ENCODE data around the gene RBM33.

Gene RBM33

DNA sequence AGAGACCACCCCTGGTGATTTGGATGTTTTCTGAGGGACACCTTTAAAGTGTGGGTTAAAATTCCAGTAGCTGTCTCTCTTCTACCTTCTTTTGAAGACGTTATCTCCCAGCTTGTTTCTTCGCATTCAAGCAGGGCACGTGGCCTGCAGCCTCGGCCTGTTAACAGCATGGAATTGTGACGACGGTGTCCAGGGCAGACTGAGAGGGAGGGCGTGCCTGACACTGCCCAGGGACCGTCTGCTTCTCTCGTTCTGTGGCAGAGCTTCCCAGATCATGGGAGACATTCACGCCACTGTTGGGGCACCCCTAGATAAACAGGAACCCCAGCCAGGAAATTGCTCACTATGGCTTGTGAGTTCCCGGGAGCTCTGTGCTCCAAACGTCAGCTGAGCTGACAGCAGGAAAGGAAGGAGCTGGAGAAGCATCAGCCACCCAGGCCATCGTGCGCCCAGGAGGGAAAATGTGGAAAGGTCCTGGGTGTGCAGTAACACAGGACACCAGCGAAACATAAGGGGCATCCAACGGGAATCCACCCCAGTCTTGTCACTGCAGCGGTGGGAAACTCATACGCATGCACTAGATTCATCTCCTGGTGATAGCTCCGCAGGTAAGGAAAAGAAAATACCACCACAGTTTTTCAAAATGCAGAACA is 41.1 kb upstream of the RBM33 start:
- DNase-seq (ENCODE audit: low read depth), result no peak
- TF ChIP-seq, protein P1, sequence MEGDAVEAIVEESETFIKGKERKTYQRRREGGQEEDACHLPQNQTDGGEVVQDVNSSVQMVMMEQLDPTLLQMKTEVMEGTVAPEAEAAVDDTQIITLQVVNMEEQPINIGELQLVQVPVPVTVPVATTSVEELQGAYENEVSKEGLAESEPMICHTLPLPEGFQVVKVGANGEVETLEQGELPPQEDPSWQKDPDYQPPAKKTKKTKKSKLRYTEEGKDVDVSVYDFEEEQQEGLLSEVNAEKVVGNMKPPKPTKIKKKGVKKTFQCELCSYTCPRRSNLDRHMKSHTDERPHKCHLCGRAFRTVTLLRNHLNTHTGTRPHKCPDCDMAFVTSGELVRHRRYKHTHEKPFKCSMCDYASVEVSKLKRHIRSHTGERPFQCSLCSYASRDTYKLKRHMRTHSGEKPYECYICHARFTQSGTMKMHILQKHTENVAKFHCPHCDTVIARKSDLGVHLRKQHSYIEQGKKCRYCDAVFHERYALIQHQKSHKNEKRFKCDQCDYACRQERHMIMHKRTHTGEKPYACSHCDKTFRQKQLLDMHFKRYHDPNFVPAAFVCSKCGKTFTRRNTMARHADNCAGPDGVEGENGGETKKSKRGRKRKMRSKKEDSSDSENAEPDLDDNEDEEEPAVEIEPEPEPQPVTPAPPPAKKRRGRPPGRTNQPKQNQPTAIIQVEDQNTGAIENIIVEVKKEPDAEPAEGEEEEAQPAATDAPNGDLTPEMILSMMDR (IDR thresholded peaks at IDR 0.05; ENCODE audit: control insufficient read depth, insufficient read depth, low read depth, low read length, missing control alignments), result no peak
- H3K4me3 ChIP-seq (ENCODE audit: control insufficient read depth, low read depth, low read length), result no peak overlapping the region

DNA sequence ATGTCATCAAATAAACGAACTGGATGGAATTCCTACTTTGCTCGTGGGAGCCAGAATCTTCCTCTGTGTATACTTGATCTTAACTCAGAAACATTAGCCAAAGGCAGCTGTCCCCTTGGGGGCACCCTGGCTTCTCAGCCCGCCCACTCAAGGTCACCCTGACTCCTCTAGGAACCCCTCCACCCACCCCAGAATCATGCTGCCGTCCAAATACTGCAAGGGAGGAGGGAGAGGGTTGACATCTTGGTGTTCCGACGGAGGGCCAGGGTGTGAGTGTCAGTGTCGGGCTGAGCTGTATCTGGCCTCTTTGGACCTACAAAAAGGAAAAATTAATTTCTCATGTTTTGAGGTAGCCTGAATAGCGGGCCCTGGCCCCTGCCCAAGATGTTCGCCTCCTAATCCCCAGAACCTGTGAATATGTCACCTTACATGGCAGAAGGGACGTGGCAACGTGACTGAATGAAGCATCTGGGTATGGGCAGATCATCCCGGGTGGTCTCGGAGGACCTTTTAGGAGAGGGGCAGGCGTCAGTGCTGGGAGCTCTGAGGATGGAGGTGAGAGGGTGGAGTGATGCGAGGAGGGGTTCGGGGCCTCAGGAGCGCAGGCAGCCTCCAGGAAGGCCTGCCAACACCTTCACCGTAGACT is 40.5 kb upstream of the RBM33 start:
- no peak overlapping the region for H3K4me3 ChIP-seq (ENCODE audit: control insufficient read depth, low read depth, low read length)
- DNase-seq (ENCODE audit: low read depth), result no peak
- TF ChIP-seq, protein P1 (IDR thresholded peaks at IDR 0.05; ENCODE audit: control insufficient read depth, insufficient read depth, low read depth, low read length, missing control alignments), result no peak

DNA sequence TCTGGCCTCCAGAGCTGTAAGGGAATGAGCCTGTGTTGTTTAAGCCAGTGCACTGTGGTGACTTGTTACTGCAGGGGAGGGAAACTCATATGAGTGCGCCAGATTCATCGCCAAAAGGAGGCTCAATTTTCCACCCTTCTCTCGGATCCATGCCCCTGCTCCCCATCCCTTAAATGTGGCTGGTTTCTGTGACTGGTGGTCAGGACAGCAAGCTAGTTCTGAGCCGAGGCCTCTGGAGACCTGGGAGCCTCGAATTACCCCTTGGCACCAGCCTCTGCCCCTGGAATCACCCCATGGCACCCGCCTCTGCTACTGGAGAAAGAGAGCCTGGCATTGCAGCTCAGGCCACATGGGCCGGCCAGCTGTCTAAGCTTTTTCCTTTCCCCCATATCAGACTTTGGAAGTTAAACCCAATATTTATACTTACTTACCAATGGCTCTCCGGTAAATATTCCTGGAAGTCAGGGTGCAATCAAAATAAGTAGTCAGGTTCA is 39.9 kb upstream of the RBM33 start:
- TF ChIP-seq, protein P1 (IDR thresholded peaks at IDR 0.05; ENCODE audit: control insufficient read depth, insufficient read depth, low read depth, low read length, missing control alignments), result no peak
- no peak for DNase-seq (ENCODE audit: low read depth)
- no peak overlapping the region for H3K4me3 ChIP-seq (ENCODE audit: control insufficient read depth, low read depth, low read length)

DNA sequence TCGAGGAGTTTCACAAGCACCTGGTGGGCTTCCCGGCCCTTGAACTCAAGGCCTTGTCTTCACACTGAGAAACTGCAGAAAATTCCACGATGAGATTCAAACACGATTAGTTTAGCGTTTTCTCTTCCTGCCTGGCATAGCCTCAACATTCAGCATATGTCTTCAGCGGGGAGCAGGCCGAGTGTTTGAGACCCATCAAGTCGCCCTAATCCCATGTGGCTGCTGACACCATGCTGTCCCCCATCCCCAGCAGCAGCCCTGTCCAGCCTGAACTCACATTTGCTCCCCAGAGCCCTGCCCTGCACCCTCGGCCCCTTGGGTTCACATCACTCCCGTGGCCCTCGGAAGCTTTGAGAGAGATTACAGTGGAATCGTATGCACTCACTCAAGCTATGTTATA is 35.3 kb upstream of the RBM33 start:
- TF ChIP-seq, protein P1 (IDR thresholded peaks at IDR 0.05; ENCODE audit: control insufficient read depth, insufficient read depth, low read depth, low read length, missing control alignments), result no peak
- no peak for DNase-seq (ENCODE audit: low read depth)
- no peak overlapping the region for H3K4me3 ChIP-seq (ENCODE audit: control insufficient read depth, low read depth, low read length)

DNA sequence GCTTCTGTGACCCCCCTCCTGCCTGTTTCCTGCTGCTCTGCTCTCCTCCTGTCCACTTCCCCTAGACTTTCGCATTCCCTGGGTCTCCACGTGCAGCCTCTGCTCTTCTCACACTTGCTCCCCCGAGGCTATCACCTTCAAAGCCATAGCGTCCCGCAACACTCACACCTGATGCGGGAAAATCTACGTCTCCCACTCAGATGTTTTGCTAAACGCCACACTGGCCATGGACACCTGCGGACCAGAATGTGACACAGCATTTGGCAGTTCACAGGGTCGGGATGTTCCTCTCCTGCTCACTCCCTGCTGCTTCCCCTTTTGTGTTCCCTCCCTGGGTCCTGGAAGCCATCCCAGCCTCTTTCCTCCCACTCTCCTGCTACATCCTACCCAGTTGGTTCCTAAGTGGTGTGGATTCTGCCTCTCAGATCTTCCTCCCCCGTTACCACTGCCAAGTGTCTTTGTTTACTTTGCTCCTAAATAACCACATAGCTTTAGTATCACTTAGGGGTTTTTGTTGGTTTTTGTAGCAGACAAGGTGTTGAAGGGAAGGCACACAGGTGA is 33.7 kb upstream of the RBM33 start:
- DNase-seq (ENCODE audit: low read depth), result no peak
- TF ChIP-seq, protein P1 (IDR thresholded peaks at IDR 0.05; ENCODE audit: control insufficient read depth, insufficient read depth, low read depth, low read length, missing control alignments), result no peak
- no peak overlapping the region for H3K4me3 ChIP-seq (ENCODE audit: control insufficient read depth, low read depth, low read length)

DNA sequence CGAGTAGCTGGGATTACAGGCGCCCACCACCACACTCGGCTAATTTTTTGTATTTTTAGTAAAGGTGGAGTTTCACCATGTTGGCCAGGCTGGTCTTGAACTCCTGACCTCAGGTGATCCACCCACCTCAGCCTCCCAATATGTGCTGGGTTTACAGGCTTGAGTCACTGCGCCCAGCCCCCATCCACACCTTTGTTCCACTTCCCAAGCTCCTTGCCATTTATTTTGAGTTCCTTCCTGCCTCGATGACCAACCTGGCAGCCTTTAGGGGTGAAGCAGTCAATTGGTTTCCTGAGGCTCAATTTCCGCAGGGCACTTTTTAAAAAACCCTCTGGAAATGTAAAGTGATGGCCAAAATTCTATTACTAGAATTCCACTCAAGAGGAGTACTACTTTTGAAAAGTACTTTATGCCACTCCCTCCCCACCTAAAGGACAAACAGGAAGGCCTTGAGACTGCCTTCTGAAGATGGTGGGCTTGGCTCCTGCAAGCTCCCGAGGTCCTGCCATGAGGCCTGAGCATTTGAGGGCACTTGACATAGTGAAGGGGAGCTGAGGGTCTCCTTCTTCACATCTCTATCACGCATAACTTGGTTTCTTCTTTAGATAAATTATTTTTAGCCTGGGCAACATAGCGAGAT is 32.5 kb upstream of the RBM33 start:
- no peak overlapping the region for H3K4me3 ChIP-seq (ENCODE audit: control insufficient read depth, low read depth, low read length)
- TF ChIP-seq, protein P1 (IDR thresholded peaks at IDR 0.05; ENCODE audit: control insufficient read depth, insufficient read depth, low read depth, low read length, missing control alignments), result no peak

More for the DNA sequence above, 32.5 kb upstream of the RBM33 start:
- no peak for DNase-seq (ENCODE audit: low read depth)
